Fibroblast of pulmonary artery (primary cell): ENCODE data around the gene ADPRHL1.

ENCODE experiments used
- DNase-seq: peaks from one replicate; pipeline ENCODE4 v3.0.0-alpha.2; 2010; ENCODE audit warnings: low read depth
- H3K4me3 ChIP-seq: replicated peaks from 2 replicates; pipeline ENCODE4 v1.5.1; 2011; ENCODE audit warnings: low read depth, mild to moderate bottlenecking, control low read depth, low read length, moderate library complexity
- CTCF ChIP-seq: IDR thresholded peaks from 2 replicates; pipeline ENCODE4 v1.5.1; 2011; ENCODE audit warnings: mild to moderate bottlenecking, control low read depth, low read length, inconsistent platforms; ENCODE audit errors: missing control alignments

ADPRHL1 gene

DNA sequence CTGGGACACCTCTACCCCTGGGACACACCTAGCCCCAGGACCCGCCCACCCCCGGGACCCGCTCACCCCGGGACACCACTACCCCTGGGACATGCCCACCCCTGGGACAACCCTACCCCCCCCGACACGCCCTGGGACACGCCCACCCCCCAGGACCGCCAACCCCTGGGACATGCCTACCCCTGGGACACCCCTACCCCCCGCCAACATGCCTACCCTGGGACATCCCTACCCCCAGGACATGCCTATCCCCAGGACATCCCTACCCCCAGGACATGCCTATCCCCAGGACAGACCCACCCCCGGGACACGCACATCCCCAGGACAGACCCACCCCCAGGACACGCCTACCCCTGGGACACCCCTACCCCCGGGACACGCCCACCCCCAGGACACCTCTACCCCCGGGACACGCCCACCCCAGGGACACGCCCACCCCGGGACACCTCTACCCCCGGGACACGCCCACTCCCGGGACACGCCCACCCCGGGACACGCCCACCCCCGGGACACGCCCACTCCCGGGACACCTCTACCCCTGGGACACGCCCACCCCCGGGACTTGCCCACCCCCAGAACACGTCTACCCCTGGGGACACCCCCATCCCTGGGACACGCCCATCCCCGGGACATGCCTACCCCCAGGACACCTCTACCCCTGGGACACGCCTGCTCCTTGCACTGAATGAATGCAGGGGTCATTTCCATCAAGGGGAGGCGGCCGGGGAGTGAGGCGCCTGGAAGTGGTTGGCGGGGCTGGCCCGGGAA is 32.3 kb downstream of the ADPRHL1 start:
- no peak for DNase-seq
- H3K4me3 ChIP-seq: no peak overlapping the region
- no peak for TF ChIP-seq CTCF

DNA sequence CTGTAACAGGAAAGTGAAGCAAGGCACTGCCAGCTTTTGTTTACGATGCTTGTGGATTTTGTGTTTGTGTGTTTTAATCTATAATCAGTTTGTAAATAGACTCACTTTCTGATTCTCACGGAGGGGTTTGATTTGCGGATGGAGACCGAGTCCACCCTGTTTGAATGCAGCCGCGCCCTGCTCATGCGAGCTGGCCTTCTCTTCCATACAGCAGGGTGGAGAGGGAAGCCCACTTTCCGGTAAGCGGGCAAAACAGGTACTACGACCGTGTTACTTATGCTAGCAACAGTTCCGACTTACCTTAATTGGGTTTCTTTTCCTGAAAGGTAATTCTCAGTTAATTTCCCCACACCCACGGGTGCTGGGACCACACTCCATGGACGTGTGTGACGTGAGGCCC is 33.1 kb downstream of the ADPRHL1 start:
- no peak overlapping the region for H3K4me3 ChIP-seq
- no peak for TF ChIP-seq CTCF
- no peak for DNase-seq

DNA sequence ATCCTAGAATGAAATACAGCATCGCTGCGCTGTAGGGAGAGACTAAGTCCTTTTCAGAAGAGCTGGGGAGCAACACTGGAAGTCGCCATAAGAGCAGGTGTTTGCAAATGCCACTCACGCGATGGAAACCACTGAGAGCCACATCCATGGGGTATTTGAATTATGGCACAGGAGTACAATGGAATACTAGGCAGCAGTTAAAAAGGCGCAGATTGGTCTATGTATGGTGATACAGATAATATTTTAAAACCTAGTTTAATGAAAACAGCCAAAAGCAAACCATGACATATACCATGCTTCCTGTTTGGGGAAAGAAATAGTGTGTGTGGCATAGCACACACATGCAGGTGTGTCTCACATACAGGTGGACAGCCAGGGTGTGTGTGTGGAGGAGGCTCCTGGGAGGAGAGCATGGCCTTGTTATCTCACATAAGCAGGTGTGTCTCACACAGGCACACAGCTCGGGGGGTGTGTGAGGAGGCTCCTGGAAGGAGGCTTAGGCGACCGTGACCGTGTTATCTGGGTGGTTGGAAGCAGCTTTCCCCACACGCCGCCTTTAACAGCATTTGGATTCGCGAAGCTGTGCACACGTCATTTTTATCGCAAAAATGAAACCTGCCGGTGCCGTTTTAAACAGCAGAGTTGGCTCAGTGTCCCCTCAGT is 33.6 kb downstream of the ADPRHL1 start:
- H3K4me3 ChIP-seq: no peak overlapping the region
- no peak for DNase-seq
- TF ChIP-seq CTCF: no peak

DNA sequence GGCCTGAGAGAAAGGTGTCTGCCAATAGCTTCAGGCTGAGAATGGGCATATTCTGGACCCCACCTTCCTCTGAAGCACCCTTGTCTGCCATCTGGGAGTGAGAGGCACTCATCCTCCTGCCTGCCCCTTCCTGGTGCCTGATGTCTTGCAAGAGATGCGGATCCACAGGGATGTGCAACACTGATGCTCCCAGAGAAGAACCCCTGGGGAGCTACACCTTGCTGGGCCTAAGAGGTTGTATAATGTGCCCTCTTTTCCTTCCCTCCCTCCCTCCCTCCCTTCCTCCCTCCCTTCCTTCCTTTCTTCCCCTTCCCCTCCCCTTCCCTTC is 34.6 kb downstream of the ADPRHL1 start:
- DNase-seq: no peak
- TF ChIP-seq CTCF: no peak
- H3K4me3 ChIP-seq: no peak overlapping the region

DNA sequence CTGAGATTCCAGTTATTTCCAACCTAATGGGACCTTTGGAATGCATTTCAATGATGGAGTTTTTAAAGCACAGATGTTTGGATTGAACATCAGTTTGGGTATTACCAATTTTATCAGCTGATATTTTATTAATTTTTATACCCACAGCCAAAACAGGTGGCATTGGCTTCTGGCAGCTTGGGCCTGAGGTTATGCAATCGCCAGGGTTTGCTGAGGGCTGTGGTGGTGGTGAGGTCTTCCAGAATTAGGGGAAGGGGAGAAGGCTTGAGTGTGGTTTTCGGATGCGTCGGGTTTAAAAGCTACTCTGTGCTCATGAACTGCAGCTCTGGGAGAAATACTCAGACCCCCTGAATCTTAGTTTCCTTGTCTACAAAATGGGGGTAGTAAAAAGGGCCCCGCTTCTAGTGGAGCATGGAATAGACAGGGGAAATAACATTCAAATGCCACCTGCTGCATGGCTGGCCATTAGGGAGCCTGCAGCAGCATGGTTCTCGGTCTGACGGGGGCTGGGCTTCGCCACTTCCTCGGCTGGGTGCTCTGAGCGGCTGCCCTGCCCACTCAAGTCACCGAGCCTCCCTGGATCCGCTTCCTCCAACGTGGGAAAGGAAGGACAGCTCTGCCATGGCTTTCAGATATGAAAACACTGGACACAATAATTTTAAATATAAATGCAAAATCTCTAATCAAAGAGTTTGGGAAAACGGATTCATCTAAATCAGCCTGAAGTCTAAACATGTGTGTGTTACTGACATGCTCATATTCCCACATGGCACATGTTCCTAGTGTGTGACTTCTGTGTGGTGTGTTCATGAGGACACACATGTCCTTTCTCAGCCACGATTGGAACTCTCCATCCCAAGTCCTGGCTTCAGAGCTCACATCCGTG is 35.2 kb downstream of the ADPRHL1 start:
- TF ChIP-seq CTCF: no peak
- DNase-seq: no peak
- no peak overlapping the region for H3K4me3 ChIP-seq

DNA sequence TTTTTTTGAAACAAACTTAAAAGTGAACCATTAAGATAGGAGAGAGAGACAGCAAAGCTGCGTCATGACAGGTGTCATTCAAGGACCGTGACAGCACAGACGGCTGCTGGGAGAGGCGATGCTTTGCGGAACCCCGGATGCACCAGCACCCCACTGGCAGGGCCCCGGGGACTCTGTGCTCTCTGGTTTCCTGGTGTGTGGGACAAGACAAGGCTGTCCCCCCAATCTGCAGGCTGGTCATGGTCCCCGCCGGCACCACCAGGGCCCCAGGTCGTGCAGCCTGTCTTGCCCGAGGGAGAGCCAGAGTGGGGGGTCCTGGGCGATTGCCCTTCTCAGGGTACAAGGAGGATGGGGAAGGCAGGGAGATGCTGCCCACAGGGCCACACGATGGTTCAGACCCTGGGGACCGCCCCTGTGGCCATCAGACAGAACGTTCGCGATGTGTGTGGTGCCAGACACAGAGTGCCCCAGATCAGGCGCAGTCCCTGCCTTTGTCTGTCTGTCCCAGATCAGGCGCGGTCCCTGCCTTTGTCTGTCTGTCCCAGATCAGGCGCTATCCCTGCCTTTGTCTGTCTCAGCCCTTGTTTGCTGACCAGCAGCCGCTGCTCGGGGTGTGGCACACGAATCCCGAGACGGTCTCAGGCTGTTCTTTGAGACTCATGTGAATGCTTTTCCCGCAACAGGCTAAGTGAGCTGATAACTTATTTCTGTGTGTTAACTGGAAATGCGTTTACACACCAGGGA is 36.1 kb downstream of the ADPRHL1 start:
- TF ChIP-seq CTCF: no peak
- no peak overlapping the region for H3K4me3 ChIP-seq
- DNase-seq: no peak
